Body of pancreas (tissue), 4 donors: ENCODE data around the gene ADAM11. TPM values are rescaled to one million over a fixed set of nuclear protein-coding genes. Genes with fewer than 3 reads are reported as not detected.

Experiments used
- ATAC-seq: fragments of 150-250 bp; one replicate; pipeline ENCODE4 v1.9.1; 2016
- DNase-seq, 4 donors: peaks; one replicate each; pipeline ENCODE4 v3.0.0-alpha.2; 2019
- H3K27ac ChIP-seq, 4 donors: fragments of 200-600 bp; sonication (generic); 1 replicate in 3 of 4; 2 replicates in 1 of 4; pipeline versions ENCODE4 v1.5.1 to v1.6.1; 2016 to 2019; ENCODE audit warnings: mild to moderate bottlenecking in 1 of 4, mixed read lengths in 1 of 4, moderate library complexity in 1 of 4
- H3K27me3 ChIP-seq, 2 donors: fragments of 200-600 bp; sonication (generic); one replicate each; pipeline ENCODE4 v1.6.0; 2016; ENCODE audit warnings: mild to moderate bottlenecking in 1 of 2
- H3K36me3 ChIP-seq, 2 donors: fragments of 200-600 bp; sonication (generic); replicated peaks in 1 of 2; 2 replicates each; pipeline ENCODE4 v1.5.1; 2016; ENCODE audit warnings: low read depth in 2 of 2; ENCODE audit not compliant: insufficient read depth in 1 of 2
- H3K4me1 ChIP-seq: fragments of 200-600 bp; sonication (generic); one replicate; pipeline ENCODE4 v1.6.0; 2016
- H3K4me3 ChIP-seq, 2 donors: fragments of 200-600 bp; sonication (generic); 1 replicate in 1 of 2; 2 replicates in 1 of 2; pipeline ENCODE4 v1.5.1; 2016 to 2019
- H3K9me3 ChIP-seq, 3 donors: fragments of 200-600 bp; sonication (generic); 1 replicate in 2 of 3; 2 replicates in 1 of 3; pipeline ENCODE4 v1.5.1; 2016
- POLR2A ChIP-seq, 3 donors: fragments of 450-650 bp; IDR thresholded peaks; one replicate each; pipeline ENCODE4 v1.6.1; 2016; ENCODE audit warnings: antibody characterized with exemption in 3 of 3, mild to moderate bottlenecking in 2 of 3
- WGBS, 2 donors: methylation state at CpG; one replicate each; pipeline ENCODE4 v1.1.5; 2017; 5-methylcytosine and 5-hydroxymethylcytosine counted together
- intact Hi-C: fragments of 100-400 bp; cut with DNase I; formaldehyde crosslinking; loops from one replicate; pipeline ENCODE4 v1.15.1; 2023
- small RNA-seq: library from RNA; depleted of rRNA; stranded (forward); fragments of <200 nt; gene quantifications from one replicate; pipeline ENCODE3, GENCODE V24; 2016
- total RNA-seq, 2 donors: library from RNA; depleted of rRNA; stranded (reverse); fragments of >200 nt; gene quantifications; one replicate each; pipeline ENCODE4 v1.1.0, GENCODE V29; 2016
- TF ChIP-seq, protein P1 (sequence below), 7 experiments: fragments of 450-650 bp in 4 of 7; fragments of 200-600 bp in 3 of 7; sonication (generic) in 3 of 7; IDR thresholded peaks; one replicate each; pipeline ENCODE4 v1.5.1; 2016 to 2019; ENCODE audit warnings: antibody characterized with exemption in 7 of 7

ADAM11 gene
- total RNA-seq, 2 donors from 2014 or later: under 0.01 TPM

DNA sequence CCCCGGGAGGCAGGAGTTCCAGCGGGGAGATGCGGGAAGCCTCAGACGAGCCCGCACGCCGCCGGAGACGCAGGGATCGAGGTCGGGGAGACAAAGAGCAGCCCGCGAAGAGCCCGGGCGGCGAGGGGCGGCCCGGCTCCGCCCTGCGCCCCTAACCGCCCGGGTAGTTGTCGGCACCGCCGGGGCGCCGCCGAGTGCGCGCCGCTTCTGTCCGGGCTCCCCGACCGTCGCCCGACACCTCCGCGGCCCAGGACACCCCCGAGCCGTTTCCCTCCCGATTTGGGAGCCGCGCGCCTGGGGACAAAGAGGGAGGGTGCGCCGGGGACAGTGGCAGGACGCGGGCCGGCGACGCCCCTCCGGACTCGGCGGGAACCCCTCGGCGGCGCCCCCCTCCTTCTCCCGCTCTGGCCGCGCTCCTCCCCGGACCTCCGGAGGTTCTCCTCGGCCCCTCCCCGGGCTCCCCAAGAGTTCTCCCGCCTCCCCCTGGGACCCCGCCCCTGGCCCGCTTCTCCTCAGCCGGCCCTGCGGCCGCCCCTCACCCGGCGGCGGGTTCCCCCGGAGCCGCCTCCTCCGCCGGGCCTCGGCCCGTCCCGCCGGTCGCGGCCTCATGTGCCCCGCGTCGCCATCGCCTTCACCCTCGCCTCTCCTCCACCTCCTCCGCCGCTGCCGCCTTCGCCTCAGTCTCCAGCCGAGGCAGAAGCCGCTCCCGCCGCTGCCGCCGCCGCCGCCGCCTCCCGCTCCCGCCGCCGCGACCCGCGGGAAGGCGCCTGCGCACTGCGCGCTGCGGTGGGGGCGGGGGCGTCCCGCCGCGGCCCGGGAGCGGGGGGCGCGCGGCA lies 71.0 kb downstream of the ADAM11 start, which contains the start of gene GJC1:
Gene GJC1, minus strand, starts transcription at position 765 of the 836 bp plus-strand sequence. CDS start 24,470 bp downstream, outside the sequence.
- Histone ChIP-seq H3K36me3 (no peaks in the 10 kb centered on the region), H3K9me3 (no peaks in the 10 kb centered on the region), H3K4me3 (peak within 1 kb of the TSS in 1 of 2 donors; percentile 10), H3K27me3 (peaks cover 0 to 34% of the 10 kb centered on the region in 2 donors), H3K27ac (no peak within 1 kb of the TSS), H3K4me1 (peaks cover 16% of the 10 kb centered on the region)
- intact Hi-C loops: no loop called here
- DNase-seq (peak in 1 of 4 donors; percentile 17), ATAC-seq (peak; percentile 48)
- TF ChIP-seq POLR2A (IDR thresholded peaks at IDR 0.05): no peak
- TF ChIP-seq, protein P1, sequence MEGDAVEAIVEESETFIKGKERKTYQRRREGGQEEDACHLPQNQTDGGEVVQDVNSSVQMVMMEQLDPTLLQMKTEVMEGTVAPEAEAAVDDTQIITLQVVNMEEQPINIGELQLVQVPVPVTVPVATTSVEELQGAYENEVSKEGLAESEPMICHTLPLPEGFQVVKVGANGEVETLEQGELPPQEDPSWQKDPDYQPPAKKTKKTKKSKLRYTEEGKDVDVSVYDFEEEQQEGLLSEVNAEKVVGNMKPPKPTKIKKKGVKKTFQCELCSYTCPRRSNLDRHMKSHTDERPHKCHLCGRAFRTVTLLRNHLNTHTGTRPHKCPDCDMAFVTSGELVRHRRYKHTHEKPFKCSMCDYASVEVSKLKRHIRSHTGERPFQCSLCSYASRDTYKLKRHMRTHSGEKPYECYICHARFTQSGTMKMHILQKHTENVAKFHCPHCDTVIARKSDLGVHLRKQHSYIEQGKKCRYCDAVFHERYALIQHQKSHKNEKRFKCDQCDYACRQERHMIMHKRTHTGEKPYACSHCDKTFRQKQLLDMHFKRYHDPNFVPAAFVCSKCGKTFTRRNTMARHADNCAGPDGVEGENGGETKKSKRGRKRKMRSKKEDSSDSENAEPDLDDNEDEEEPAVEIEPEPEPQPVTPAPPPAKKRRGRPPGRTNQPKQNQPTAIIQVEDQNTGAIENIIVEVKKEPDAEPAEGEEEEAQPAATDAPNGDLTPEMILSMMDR (IDR thresholded peaks at IDR 0.05): no peak
- WGBS, 2 donors: 1 to 6% methylated on average over 15 to 107 of the region's 123 CpGs

DNA sequence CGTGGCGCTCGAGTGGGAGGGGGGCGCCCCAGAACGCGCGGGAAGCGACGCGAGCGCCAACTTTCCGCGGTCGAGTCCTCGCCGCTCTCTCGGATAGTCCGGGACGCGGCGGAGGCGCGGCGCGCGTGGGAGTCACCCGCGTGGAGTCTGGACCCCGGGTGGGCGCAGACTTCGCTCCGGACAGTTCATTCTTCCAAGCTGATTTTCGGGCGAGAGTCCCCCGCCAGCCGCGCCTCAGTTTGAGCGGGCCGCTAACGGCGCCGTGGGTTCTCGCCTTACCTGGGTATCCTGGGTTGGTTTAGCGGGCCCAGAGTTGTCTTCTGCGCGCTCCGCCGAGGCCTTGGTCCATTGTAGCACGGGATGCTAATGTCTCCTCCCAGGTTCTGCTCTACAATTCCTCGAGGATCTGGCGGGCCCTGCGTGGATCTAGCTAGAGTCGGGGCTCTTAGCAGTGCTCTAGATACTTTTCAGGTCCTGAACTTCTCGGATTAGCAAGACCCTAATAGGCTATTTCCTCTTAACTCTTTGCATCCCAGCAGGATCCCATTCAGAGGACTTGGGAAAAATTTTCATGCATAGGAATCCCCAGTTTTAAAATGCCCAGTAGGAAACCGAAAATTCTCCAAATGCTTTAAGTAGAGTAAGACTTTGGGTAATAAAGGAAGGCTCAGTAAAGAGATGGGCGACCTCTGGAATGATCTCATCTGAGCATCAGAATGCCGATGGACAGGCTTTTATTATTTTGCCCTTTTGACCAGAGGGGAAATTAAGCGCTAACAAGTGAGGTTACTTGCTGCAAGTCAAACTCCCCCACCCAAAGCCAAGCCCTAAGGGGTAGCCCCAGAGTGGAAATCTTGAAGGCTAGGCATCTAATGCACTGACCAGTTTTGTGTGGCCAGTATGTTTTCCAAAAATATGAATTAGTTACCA lies 71.8 kb downstream of the ADAM11 start:
- TF ChIP-seq POLR2A (IDR thresholded peaks at IDR 0.05): no peak
- TF ChIP-seq, protein P1 (IDR thresholded peaks at IDR 0.05): no peak
- peak; percentile 45 for ATAC-seq
- no peaks in the 10 kb centered on the region for H3K36me3 ChIP-seq
- DNase-seq: peak in 2 of 4 donors; percentile 18 to 19
- 5 to 38% methylated on average over 6 to 58 of the region's 58 CpGs for WGBS, 2 donors
- no peak overlapping the region for H3K4me3 ChIP-seq
- peaks cover 16% of the 10 kb centered on the region for H3K4me1 ChIP-seq
- H3K27me3 ChIP-seq: peaks cover 0 to 33% of the 10 kb centered on the region in 2 donors
- intact Hi-C loops: no loop called here
- no peaks in the 10 kb centered on the region for H3K9me3 ChIP-seq
- H3K27ac ChIP-seq: no peak overlapping the region

DNA sequence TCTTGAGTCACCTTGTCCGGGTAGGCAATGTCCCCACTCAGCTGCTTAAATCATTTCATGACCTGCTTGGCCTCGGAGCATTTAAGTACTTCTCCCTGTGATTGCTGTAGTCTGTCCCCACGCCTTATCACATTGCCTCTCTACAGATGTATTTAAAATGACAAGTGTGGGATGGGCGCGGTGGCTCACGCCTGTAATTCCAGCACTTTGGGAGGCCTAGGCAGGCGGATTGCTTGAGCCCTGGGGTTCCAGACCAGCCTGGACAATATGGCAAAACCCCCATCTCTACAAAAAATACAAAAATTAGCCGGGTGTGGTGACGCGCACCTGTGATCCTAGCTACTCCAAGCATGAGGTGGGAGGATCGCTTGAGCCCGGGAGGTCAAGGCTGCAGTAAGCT lies 72.6 kb downstream of the ADAM11 start:
- ATAC-seq: no peak
- H3K36me3 ChIP-seq: no peaks in the 10 kb centered on the region
- 72 to 80% methylated on average over 12 of the region's 12 CpGs for WGBS, 2 donors
- intact Hi-C loops: no loop called here
- peaks cover 16% of the 10 kb centered on the region for H3K4me1 ChIP-seq
- TF ChIP-seq, protein P1 (IDR thresholded peaks at IDR 0.05): no peak
- TF ChIP-seq POLR2A (IDR thresholded peaks at IDR 0.05): no peak
- no peaks in the 10 kb centered on the region for H3K9me3 ChIP-seq
- H3K4me3 ChIP-seq: no peak overlapping the region
- H3K27me3 ChIP-seq: peaks cover 0 to 27% of the 10 kb centered on the region in 2 donors
- H3K27ac ChIP-seq: no peak overlapping the region
- no peak for DNase-seq

Small RNA genes within 50 kb of the gene (small RNA-seq; reads per million reads assigned to genes)
- not detected for gene RN7SL819P

Other genes starting within 250 kb of the ADAM11 start
- under 1 TPM in 1 of 2 donors, not detected in 1; 0.52 TPM for gene FZD2, start 201.5 kb upstream of the ADAM11 start, total RNA-seq
- gene MEIOC, start 102.5 kb upstream of the ADAM11 start, total RNA-seq: not detected
- 1 to 10 TPM; 5.9 to 7.0 TPM for gene CCDC43, start 69.2 kb upstream of the ADAM11 start, total RNA-seq
- gene DBF4B, start 50.3 kb upstream of the ADAM11 start, total RNA-seq: 1 to 10 TPM; 2.0 to 3.4 TPM
- 1 to 10 TPM; 1.6 to 2.6 TPM for gene GJC1, start 71.3 kb downstream of the ADAM11 start, total RNA-seq
- 1 to 10 TPM in 1 of 2 donors, not detected in 1; 9.6 TPM for gene HIGD1B, start 88.9 kb downstream of the ADAM11 start, total RNA-seq
- gene EFTUD2, start 140.5 kb downstream of the ADAM11 start, total RNA-seq: 10 to 100 TPM; 31.6 to 49.8 TPM
- 1 to 10 TPM; 2.0 to 7.0 TPM for gene GFAP, start 156.5 kb downstream of the ADAM11 start, total RNA-seq
- gene KIF18B, start 188.8 kb downstream of the ADAM11 start, total RNA-seq: under 1 TPM in 1 of 2 donors, not detected in 1; 0.26 TPM
- 1 to 10 TPM; 2.3 to 2.9 TPM for gene C1QL1, start 209.3 kb downstream of the ADAM11 start, total RNA-seq